ENCODE results near the gene PSTPIP1.

PSTPIP1 gene

DNA sequence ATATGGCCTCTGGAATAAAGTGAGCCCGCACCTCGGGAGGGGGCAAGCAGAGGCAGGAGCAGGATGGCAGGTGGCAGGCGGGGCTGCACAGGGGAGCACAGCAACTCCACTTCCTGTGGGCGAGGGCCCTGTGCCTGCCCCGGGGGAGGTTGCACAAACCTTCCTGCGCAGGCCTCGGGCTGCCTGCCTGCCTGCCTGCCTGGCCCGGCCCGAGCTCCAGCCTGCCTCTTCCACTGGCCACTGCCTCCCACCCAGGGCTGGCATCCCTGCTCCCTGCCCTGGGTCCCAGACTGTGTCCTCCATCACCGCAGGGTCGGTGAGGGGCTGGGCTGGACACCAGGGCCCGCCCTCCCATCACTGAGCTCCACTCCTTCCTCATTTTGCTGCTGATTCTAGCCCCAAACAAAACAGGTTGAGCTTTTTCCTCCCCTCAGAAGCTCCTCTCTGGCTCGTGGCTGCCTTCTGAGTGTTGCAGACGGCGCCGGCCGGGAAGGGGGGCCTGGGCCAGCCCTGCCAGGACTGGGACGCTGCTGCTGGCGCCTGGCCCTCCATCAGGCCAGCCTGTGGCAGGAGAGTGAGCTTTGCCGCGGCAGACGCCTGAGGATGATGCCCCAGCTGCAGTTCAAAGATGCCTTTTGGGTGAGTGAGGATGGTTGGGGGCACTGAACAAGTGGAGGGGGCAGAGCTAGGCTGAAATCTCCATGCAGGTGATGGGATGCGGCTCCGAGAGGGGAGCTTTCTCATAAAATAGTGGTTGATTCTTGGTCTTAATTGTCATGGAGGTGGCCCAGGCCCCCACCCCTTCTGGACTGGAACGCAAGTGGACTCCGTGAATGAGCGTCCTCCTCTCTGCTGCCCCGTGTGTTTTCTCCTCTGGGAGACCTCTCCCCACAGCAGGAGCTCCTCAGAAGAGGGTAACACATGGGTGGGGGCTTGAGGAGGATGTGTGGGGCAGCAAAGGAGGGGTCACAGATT, at the start of gene PSTPIP1:
Gene PSTPIP1 (plus strand): TSS at position 156 of the 975 bp plus-strand sequence. CDS start 448 bp downstream, at position 604.
- DNase-seq (ENCODE audit: low read depth), result no peak
- H3K4me3 ChIP-seq (ENCODE audit: low read depth, low read length), result no peak within 1 kb of the TSS

DNA sequence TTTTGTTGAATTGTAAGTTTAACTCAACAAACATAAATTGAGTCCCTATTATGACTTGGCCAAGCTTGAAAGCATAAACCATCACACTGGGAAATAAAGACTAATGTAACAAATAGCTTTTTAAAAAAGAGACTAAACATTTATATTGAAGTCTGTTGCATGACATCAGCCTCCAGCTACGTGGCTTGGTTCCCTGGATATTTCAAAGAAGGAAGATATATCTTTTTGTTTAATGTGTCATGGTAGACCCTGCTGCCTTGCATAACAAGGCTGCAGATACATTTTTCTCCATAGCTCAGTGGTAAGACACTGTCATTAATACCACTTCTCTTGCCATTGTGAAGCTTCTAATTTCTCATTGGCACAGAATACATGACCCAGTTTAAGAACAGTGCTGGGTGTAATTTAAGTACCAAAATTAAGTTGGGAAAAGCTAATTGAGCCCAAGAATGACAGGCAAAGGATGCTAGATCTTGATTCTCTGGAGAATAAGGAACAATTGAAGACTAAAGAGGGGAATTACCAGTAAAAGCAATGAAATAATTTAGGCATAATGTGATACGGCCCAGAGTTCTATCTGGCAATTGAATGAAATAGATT, 49.3 kb upstream of the PSTPIP1 start:
- TF ChIP-seq, protein P1, sequence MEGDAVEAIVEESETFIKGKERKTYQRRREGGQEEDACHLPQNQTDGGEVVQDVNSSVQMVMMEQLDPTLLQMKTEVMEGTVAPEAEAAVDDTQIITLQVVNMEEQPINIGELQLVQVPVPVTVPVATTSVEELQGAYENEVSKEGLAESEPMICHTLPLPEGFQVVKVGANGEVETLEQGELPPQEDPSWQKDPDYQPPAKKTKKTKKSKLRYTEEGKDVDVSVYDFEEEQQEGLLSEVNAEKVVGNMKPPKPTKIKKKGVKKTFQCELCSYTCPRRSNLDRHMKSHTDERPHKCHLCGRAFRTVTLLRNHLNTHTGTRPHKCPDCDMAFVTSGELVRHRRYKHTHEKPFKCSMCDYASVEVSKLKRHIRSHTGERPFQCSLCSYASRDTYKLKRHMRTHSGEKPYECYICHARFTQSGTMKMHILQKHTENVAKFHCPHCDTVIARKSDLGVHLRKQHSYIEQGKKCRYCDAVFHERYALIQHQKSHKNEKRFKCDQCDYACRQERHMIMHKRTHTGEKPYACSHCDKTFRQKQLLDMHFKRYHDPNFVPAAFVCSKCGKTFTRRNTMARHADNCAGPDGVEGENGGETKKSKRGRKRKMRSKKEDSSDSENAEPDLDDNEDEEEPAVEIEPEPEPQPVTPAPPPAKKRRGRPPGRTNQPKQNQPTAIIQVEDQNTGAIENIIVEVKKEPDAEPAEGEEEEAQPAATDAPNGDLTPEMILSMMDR (IDR thresholded peaks at IDR 0.05; ENCODE audit: low read depth, low read length, missing control alignments), result no peak
- no peak for DNase-seq (ENCODE audit: low read depth)

More for the DNA sequence above, at the start of gene PSTPIP1:
- in situ Hi-C loops (cut with HindIII; ENCODE audit: low sequenced_read_pairs), result loop anchor here (5.0 kb wide), 1 partner anchor 43 kb away; no protein-coding TSS in a partner anchor
- TF ChIP-seq, protein P1 (IDR thresholded peaks at IDR 0.05; ENCODE audit: low read depth, low read length, missing control alignments), result no peak

DNA sequence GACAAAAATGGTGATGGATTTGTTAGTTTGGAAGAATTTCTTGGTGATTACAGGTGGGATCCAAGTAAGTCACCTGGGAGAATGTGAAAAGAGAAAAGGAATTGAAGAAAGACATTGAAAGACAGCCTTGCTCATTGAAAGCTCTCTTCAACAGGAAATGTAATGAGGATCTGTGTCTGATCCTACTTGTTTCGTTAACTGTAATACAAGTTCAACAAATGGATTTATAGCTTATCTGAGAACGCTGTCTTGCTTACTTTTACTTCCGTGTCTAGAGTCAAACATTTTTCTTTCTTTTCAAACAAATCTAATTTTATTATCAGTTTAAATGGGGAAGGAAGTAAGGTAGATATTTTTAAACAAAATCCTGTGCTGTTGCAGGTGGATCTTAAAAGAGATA, 47.5 kb upstream of the PSTPIP1 start:
- in situ Hi-C loops (cut with HindIII; ENCODE audit: low sequenced_read_pairs), result no loop called here
- DNase-seq (ENCODE audit: low read depth), result no peak
- TF ChIP-seq, protein P1 (IDR thresholded peaks at IDR 0.05; ENCODE audit: low read depth, low read length, missing control alignments), result no peak
- no peak overlapping the region for H3K4me3 ChIP-seq (ENCODE audit: low read depth, low read length)

More for the DNA sequence above, 49.3 kb upstream of the PSTPIP1 start:
- no peak overlapping the region for H3K4me3 ChIP-seq (ENCODE audit: low read depth, low read length)
- in situ Hi-C loops (cut with HindIII; ENCODE audit: low sequenced_read_pairs), result no loop called here

DNA sequence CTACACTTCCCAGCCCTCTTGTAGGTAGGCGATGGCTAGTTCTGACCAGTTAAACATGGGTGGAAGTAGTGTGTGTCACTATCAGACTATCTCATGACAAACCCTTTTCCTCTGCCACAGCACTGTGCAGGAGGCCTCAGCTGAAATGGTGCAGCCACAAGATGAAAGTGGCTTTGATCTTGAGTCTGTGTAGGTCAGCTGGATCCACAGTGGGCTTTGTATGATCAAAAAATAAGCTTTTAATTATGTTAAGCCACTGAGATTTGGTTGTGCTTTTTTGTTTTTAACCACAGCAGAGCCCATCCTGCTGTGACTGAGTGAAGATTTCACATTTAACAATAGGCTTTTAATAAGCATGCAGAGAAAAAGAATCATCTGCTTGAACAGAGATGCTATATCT, 43.7 kb upstream of the PSTPIP1 start:
- no peak for DNase-seq (ENCODE audit: low read depth)
- in situ Hi-C loops (cut with HindIII; ENCODE audit: low sequenced_read_pairs), result loop anchor here (5.0 kb wide), 1 partner anchor 41 kb away; no protein-coding TSS in a partner anchor
- H3K4me3 ChIP-seq (ENCODE audit: low read depth, low read length), result no peak overlapping the region
- TF ChIP-seq, protein P1 (IDR thresholded peaks at IDR 0.05; ENCODE audit: low read depth, low read length, missing control alignments), result no peak

DNA sequence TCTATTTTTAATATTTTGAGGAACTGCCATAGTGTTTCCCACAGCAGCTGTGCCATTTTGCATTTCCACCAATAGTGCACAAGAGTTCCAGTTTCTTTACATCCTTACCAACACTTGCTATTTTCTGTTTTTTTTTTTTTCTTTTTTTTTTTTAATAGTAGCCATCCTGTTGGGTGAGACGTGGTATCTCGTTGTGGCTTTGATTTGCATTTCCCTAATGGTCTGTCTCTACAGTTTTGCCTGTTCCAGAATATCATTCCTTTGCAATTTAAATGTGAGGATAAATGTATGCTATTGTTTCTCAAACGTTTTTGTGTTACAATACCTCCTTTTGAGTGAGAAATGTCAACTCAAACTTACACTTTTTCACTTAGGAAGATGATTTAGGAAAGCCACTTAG, 41.0 kb upstream of the PSTPIP1 start:
- in situ Hi-C loops (cut with HindIII; ENCODE audit: low sequenced_read_pairs), result loop anchor here (5.0 kb wide), 1 partner anchor 38 kb away; no protein-coding TSS in a partner anchor
- TF ChIP-seq, protein P1 (IDR thresholded peaks at IDR 0.05; ENCODE audit: low read depth, low read length, missing control alignments), result no peak
- no peak for DNase-seq (ENCODE audit: low read depth)
- no peak overlapping the region for H3K4me3 ChIP-seq (ENCODE audit: low read depth, low read length)

GRCh38 chr15:76954744-76955143, 40.2 kb upstream of the PSTPIP1 start:
- DNase-seq (ENCODE audit: low read depth), result no peak
- TF ChIP-seq, protein P1 (IDR thresholded peaks at IDR 0.05; ENCODE audit: low read depth, low read length, missing control alignments), result no peak

More at GRCh38 chr15:76954744-76955143, 40.2 kb upstream of the PSTPIP1 start:
- in situ Hi-C loops (cut with HindIII; ENCODE audit: low sequenced_read_pairs), result loop anchor here (5.0 kb wide), 1 partner anchor 38 kb away; no protein-coding TSS in a partner anchor
- H3K4me3 ChIP-seq (ENCODE audit: low read depth, low read length), result no peak overlapping the region

Data from astrocyte of the cerebellum (primary cell).